NCI-H774 (cell line): Measurements from ENCODE around the gene ABLIM2.

Experiments
- DNase-seq: peaks from one replicate; lab custom pipeline; 2025; lab: John Stamatoyannopoulos, UW

ABLIM2 gene

GRCh38 chr4:8136972-8137710, 21.5 kb downstream of the ABLIM2 start:
- DNase-seq: no peak

DNA sequence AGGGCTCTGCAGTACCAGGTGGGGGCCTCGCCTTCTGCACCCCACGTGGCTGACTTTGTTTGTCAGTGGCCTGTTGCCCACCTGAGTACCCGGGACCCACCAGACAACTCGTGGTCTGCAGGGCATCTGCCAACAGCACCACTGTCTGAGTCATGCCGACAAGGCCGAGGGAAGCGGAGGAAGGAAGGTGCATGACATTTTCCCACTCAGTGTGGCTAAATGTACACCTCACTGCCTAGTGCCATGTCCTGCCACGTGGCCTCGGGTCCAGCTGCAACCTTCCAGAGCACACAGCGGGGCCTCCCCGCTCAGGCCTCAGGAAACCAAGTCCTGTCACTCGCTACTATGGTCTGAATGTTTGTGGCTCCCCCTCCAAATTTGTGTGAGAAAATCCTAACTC, 22.1 kb downstream of the ABLIM2 start:
- DNase-seq: no peak

- DNase-seq: no peak
Measured at GRCh38 chr4:8135666-8136065, 22.9 kb downstream of the ABLIM2 start.

- DNase-seq: no peak
Measured at GRCh38 chr4:8133897-8134563, 24.6 kb downstream of the ABLIM2 start.

- DNase-seq: no peak
Measured at GRCh38 chr4:8132947-8133705, 25.5 kb downstream of the ABLIM2 start.

DNA sequence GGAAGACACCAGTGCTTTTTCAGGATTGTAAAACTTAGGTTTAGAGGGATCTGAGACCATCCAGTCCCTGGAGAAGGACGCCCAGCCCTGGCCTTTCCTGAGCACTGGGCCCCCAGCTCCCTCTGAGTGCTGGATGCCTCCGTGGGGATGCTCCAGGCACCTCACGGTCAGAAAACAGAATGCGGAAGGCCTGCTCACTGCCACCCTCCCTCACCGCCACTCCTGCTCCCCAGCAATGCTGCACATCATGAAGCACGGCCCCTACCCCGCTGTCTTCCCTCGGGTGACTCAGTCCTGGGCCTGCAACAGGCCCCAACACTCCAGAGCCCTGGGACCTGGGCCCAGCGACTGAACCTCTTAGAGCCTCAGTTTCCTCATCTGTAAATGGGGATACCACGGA, 26.2 kb downstream of the ABLIM2 start:
- DNase-seq: no peak

DNA sequence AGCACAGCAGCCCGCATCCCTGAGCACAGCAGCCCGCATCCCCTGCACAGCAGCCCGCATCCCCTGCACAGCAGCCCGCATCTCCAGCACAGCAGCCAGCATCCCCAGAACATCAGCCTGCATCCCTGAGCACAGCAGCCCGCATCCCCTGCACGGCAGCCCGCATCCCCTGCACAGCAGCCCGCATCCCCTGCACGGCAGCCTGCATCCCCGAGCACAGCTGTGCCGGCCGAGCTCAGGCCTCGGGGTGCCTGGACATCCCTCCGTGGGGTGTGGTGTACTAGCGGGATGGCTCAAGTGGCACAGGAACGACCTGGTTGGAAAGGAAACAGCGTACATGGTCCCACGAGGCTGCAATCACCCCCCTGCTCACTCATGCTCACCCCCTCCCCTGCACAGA, 26.8 kb downstream of the ABLIM2 start:
- DNase-seq: no peak

- no peak for DNase-seq
Measured at GRCh38 chr4:8131210-8131609, 27.4 kb downstream of the ABLIM2 start.

DNA sequence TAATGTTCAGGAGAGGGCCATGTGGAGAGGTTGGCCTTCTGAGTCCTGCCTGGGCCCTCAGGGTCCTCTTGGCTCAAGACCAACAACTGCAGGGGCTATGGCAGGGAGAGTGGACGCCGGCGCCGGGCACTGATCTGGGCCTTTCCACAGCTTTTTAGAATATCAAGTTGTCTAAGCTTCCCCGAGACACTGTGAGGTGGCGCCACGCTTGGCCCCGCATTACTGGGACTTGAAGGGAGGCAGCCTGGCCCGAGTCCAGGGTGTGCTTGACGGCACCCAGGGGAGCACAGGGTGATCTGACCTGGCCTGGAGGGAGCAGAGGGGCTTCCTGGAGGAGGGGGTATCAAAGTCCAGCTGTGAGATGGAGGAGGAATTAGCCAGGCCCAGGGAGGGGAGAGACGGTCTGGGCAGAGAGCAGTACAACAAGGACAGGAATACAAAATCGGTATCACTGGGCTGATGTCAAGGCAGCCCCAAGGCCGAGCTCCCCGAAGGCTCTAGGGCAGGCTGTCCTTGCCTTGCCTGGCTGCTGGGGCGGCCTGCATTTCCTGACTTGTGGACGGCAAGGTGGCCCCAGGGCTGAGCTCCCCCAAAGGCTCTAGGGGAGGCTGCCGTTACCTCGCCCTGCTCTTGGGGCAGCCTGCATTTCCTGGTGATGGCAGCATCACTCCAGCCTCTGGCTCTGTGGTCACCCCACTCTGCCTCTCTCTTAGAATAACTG, 28.1 kb downstream of the ABLIM2 start:
- no peak for DNase-seq

GRCh38 chr4:8129785-8130184, 28.8 kb downstream of the ABLIM2 start:
- no peak for DNase-seq

- no peak for DNase-seq
Measured at GRCh38 chr4:8129136-8129535, 29.5 kb downstream of the ABLIM2 start.

GRCh38 chr4:8128100-8128856, 30.3 kb downstream of the ABLIM2 start:
- no peak for DNase-seq

DNA sequence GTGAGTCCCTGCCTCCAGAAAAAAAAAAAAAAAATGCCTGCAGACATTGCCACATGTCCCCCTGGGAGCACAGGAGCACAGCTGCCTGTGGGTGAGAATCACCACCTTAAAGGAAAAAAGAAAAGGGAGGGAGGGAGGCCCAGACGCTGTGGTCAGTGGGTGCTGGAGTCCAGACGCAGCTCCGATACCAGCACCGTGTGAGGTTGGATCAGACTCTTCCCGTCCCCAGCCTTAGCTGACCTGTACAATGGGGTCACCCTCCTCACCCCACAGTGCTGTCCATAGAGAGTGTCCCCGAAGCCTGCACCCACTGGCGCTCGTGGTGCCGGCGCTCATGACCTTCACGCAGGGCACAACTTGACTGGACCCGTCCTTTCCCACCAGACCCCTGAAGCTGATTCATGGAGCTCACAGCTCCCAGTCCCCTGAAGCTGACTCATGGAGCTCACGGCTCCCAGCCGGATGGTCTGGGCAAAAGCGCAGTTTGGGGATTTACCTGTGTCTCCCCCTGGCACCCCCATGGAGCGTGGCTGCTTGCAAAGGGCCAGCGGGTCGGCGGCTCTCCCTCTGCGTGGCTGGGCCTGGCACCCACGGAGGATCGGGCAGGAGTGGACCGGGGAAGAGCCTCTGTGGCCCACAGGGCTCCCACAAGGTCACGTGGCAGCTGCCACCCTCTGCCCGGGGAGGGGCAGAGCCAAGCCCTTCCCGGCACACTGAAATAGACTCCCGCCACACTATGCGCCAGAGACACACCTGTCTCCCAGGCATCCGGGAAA, 31.4 kb downstream of the ABLIM2 start:
- no peak for DNase-seq

DNA sequence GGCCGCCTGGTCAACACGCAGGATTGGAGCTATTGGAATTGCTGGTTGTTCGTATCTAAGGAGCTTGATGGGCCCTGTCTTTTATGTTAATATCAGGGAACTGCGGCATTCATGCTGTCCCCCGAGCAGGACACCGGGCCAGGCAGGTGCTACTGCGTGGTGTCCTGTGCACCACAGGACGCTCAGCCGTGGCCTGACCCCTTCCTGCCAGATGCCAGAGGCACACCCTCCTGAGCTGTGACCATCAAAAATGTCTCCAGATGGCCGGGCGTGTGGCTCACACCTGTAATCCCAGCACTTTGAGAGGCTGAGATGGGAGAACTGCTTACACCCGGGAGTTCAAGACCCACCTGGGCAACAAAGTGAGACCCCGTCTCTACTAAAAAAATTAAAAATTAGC, 32.1 kb downstream of the ABLIM2 start:
- DNase-seq: no peak

- DNase-seq: no peak
Measured at GRCh38 chr4:8125526-8126056, 33.0 kb downstream of the ABLIM2 start.

DNA sequence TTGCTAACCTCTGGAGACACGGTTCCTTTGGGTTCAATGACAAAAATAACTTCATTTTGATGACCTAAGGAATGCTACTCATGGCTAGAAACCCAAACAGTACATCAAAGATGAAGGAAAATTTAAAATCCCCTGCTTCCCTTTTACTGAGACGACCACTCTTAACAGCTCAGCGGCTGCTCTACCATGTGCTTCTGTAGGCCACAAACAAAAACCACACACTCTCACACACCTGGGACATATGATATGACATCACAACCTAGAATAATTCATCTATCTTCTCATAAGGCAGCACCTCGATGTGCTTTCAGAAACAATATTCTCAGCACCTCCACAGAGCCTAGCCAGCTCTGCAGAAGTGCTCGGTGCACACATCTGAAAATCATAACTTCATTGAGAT, 34.7 kb downstream of the ABLIM2 start:
- no peak for DNase-seq

GRCh38 chr4:8123389-8123788, 35.2 kb downstream of the ABLIM2 start:
- DNase-seq: no peak

DNA sequence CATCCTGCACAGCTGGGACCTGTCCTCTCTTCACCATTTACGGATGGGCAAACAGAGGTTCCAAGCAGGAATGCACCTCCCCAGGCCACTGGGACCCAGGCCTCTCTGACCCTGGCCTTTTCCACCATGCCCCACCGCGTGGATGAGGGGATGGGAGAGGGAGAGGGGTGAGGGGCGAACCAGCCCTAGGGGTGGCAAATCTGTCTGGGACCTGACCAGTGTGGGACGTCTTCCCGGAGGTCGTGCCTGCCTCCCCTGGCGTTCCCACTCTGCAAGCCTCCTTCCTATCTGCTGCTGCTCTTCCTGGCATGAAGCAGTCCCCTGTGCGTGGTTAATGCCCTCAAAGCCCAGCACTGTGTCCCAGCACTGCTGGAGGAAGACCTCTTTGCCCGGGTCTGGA, 35.9 kb downstream of the ABLIM2 start:
- no peak for DNase-seq

- no peak for DNase-seq
Measured at GRCh38 chr4:8121292-8122015, 37.2 kb downstream of the ABLIM2 start.

DNA sequence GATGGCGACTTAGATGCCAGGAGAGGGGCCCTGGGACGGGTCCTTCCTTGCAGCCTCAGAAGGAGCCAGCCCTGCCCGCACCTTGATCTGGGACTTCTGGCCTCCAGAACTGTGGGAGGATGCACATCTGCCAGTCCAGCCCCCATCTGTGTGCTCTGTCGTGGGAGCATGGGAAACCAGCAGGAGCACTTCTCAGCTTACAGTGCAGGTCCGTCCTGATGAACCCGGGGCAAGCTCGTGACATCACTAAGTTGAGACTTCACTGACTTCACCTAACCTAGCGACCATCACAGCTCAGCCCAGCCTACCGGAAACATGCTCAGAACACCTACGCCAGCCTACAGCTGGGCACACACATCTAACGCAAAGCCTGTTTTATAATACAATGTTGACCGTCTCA, 38.1 kb downstream of the ABLIM2 start:
- no peak for DNase-seq
